HPDE6-E6E7 (cell line): Measurements from ENCODE around the gene TMEM127.

Experiments used
- DNase-seq: peaks from one replicate; pipeline ENCODE4 v3.0.0; 2011; ENCODE audit warnings: missing footprints; ENCODE audit errors: extremely low spot score

The TMEM127 gene

GRCh38 chr2:96205888-96206287 lies 59.9 kb downstream of the TMEM127 start:
- no peak for DNase-seq

- DNase-seq, result no peak
These were observed 60.8 kb downstream of the TMEM127 start for GRCh38 chr2:96204836-96205624.

- DNase-seq, result no peak
These were observed 62.4 kb downstream of the TMEM127 start for GRCh38 chr2:96203130-96204028.

- DNase-seq, result no peak
These were observed 63.5 kb downstream of the TMEM127 start for GRCh38 chr2:96202152-96202854.

GRCh38 chr2:96201338-96201737 lies 64.5 kb downstream of the TMEM127 start:
- no peak for DNase-seq

GRCh38 chr2:96198921-96199320 lies 66.9 kb downstream of the TMEM127 start:
- no peak for DNase-seq
